ENCODE data around the gene GYS2.

GRCh38 chr12:21516281-21516680 lies 88.4 kb downstream of the GYS2 start:
- TF ChIP-seq, protein P1, sequence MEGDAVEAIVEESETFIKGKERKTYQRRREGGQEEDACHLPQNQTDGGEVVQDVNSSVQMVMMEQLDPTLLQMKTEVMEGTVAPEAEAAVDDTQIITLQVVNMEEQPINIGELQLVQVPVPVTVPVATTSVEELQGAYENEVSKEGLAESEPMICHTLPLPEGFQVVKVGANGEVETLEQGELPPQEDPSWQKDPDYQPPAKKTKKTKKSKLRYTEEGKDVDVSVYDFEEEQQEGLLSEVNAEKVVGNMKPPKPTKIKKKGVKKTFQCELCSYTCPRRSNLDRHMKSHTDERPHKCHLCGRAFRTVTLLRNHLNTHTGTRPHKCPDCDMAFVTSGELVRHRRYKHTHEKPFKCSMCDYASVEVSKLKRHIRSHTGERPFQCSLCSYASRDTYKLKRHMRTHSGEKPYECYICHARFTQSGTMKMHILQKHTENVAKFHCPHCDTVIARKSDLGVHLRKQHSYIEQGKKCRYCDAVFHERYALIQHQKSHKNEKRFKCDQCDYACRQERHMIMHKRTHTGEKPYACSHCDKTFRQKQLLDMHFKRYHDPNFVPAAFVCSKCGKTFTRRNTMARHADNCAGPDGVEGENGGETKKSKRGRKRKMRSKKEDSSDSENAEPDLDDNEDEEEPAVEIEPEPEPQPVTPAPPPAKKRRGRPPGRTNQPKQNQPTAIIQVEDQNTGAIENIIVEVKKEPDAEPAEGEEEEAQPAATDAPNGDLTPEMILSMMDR (IDR thresholded peaks at IDR 0.05; ENCODE audit: insufficient read depth, low read length): no peak
- TF ChIP-seq, protein P2, sequence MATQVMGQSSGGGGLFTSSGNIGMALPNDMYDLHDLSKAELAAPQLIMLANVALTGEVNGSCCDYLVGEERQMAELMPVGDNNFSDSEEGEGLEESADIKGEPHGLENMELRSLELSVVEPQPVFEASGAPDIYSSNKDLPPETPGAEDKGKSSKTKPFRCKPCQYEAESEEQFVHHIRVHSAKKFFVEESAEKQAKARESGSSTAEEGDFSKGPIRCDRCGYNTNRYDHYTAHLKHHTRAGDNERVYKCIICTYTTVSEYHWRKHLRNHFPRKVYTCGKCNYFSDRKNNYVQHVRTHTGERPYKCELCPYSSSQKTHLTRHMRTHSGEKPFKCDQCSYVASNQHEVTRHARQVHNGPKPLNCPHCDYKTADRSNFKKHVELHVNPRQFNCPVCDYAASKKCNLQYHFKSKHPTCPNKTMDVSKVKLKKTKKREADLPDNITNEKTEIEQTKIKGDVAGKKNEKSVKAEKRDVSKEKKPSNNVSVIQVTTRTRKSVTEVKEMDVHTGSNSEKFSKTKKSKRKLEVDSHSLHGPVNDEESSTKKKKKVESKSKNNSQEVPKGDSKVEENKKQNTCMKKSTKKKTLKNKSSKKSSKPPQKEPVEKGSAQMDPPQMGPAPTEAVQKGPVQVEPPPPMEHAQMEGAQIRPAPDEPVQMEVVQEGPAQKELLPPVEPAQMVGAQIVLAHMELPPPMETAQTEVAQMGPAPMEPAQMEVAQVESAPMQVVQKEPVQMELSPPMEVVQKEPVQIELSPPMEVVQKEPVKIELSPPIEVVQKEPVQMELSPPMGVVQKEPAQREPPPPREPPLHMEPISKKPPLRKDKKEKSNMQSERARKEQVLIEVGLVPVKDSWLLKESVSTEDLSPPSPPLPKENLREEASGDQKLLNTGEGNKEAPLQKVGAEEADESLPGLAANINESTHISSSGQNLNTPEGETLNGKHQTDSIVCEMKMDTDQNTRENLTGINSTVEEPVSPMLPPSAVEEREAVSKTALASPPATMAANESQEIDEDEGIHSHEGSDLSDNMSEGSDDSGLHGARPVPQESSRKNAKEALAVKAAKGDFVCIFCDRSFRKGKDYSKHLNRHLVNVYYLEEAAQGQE (IDR thresholded peaks at IDR 0.05; ENCODE audit: insufficient replicate concordance, low read depth): no peak
- TF ChIP-seq POLR2AphosphoS5 (IDR thresholded peaks at IDR 0.05; ENCODE audit: low read depth) (no peak), GABPA (IDR thresholded peaks at IDR 0.05; ENCODE audit: low read depth) (no peak), SPI1 (IDR thresholded peaks at IDR 0.05; ENCODE audit: borderline replicate concordance, low read depth) (no peak)

All from HL-60 (cell line).